HG02798 (cell line): ENCODE results near the gene TMEM200B.
"Not testable (repeated sequence)": the region's sequence is repeated elsewhere in the genome, so short reads cannot be mapped to it uniquely, and the experiment has no call there.

Experiments
- ATAC-seq: cut with Tn5 transposase; IDR thresholded peaks from one replicate; pipeline ENCODE4 v1.9.1; 2021; ENCODE audit warnings: mild to moderate bottlenecking; ENCODE audit not compliant: unreplicated experiment, poor library complexity

Gene TMEM200B

GRCh38 chr1:29136391-29136915, 12.8 kb upstream of the TMEM200B start:
- no peak for ATAC-seq

DNA sequence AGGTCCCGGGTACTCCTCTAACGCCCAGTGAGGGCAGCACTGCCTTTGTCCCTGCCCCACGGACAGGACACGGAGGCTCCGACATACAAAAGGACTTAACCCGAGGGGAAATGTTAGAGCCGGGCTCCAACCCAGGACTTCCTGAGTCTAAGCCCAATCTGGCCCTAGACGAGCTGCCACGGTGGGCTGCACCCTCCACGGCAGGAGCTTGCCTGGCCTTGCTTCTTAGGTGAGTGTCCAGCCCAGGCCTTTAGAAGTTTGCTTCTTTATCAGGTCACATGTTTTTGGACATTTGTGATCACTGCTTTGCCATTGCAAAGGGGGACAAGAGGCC, 11.0 kb upstream of the TMEM200B start:
- no peak for ATAC-seq

DNA sequence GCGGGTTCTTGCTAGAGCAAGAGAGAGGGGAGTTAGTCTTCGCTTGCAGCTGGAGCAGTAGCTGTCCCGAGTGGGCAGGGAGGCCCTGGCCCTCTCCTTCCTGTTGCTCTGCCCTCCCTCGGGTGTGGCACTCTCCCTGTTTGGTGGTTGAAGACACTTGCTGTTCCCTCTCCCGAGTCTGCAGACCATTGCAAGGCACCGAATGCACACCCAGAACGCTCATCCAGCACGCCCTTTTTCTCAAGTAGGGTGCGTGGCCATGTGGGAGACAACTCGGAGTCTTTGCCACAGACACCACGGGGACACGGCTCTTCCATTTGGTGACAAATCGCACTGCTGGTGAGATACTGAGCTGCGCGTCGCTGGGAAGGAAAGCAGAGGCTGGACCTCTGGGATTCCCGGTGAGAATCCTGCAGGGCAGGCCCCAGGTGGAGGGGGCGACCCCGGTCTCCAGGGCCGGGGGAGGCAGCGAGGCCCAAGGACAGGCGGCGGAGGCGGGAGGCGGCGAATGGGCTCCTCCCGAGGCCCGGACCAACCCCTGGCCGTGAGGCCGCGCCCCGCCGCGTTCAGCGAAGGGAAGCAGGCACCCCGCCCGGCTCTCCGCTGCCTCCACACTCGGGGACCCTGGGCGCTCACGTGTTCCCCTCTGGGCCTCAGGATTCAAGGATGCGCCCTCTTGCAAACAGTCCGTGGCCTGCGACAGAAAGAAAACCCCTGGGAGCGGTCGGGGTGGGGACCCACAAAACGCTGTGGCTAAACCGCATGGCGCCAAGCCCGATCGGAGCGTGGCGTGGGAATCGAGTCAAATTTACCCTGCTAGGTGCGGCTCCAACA, 10.4 kb upstream of the TMEM200B start:
- ATAC-seq, result no peak

DNA sequence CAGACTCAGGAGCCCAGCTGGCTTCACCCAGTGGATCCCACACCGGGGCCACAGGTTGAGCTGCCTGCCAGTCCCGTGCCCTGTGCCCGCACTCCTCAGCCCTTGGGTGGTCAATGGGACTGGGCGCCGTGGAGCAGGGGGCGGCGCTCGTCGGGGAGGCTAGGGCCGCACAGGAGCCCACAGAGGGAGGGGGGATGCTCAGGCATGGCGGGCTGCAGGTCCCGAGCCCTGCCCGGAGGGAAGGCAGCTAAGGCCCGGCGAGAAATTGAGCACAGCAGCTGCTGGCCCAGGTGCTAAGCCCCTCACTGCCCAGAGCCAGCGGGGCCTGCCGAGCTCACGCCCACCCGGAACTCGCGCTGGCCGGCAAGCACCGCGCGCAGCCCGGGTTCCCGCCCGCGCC, 7.4 kb upstream of the TMEM200B start:
- not testable (repeated sequence) for ATAC-seq

DNA sequence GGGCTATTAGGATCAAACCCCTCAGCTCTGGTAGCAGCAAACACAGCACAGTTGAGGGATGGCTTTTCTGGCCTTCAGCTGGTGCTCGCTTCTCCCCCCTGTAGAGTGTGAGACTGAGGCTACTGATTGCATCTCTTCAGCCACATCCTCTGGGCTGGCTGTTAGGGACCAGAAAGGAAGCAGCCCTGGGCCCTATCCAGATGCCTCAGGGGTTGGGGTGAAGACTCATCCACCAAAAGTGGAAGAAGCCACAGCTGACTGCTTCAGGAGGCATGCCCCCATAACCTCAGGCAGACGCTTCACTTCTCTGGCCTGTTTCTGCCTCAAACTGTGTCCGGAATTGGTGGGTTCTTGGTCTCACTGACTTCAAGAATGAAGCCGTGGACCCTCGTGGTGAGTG, 6.2 kb upstream of the TMEM200B start:
- no peak for ATAC-seq

DNA sequence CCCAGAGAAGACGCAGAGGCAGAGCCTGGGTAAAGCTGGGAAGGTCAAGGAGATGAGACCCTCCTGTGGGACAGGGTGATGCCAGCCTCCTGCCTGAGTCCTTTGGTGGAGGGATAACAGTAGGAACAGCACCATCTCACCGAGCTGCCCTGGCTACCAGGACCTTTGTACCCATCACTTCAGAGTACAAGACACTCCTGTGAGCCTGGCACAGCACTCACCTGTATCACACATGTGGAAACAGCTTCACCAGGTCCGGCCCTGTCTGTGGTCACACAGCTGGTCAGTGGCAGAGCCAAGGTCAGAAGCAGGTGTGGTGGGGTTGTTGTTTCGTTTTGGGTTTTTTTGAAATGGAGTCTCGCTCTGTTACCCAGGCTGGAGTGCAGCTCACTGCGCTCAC, 5.0 kb upstream of the TMEM200B start:
- no peak for ATAC-seq

DNA sequence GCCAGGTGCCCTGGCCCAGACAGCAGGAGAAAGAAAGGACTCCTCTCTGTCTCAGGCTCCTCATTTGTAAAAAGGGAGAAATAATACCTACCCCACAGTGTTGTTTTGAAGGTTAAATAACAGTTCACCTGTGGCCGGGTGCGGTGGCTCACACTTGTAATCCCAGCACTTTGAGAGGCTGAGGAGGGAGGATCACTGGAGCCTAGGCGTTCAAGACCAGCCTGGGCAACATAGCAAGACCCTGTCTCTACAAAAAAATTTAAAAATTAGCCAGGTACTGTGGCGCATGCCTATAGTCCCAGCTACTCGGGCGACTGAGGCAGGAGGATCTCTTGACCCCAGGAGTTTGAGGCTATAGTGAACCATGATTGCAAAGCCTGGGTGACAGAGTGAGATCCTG, 2.5 kb upstream of the TMEM200B start:
- no peak for ATAC-seq

DNA sequence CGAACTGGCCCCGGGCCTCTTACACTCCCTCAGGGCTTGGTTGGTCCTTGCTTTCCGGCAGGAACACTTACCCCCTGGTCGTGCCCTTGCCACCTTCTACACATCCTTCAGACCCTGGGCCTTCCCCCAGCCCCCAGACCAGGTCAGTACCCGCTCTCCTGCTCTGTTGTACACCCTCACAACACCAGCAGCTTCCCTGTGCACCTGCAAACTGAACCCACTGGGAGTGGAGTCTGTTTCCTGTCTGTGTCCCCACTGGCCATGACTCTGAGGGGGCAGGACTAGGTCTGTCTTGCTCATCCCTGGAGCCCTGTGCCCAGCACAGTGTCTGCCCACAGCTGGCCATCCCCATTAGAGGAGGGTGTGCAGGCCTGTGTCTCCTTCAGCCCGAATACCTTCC, 2.1 kb upstream of the TMEM200B start:
- ATAC-seq, result no peak

GRCh38 chr1:29125237-29125641, 1.5 kb upstream of the TMEM200B start:
- no peak for ATAC-seq

DNA sequence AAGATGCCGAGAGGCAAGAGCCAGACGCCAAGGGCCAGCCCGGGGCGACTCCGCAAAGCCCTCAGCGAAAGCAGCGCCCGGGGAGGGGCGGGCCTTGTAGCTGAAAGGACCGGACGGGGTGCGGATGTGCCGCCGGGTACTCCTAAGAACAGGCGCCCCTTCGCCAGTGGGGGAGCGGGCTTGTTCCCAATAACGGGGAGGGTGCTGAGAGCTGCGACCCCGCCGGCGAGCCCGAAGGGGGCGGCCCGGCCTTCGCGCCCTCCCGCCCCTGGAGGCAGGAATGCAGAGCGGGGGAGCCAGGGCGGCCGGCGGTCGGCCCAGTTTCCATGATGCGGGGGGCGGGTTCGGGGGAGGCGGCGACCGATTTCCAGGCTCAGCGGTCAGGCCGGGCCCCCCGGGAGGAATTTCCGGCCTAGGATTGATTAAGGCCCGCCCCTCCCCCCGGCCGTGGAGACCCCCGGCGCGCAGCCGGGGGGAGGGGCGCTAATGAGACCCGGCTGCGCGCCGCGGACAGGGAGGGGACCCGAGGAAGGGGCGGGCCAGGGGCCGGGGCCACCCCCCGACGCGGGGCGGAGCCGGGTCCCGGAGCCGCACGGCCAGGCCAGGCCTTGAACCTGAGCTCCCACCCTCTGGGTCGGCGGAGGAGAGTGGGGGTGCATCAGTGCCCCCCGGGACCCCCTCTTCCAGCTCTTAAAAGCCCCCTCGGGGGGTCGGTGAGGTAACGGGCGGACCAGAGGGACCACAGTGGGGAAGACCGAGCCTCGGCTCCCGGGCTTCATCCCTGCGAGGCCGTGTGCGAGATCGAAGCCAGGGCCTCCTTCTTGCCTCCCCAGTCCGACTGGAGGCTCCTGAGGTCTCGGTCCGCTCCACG, 898 bp upstream of the TMEM200B start:
- ATAC-seq, result no peak

- ATAC-seq, result no peak
Measured at GRCh38 chr1:29123053-29123886, 433 bp downstream of the TMEM200B start.

- no peak for ATAC-seq
Measured at GRCh38 chr1:29122682-29123052, 1.0 kb downstream of the TMEM200B start.

- no peak for ATAC-seq
Measured at GRCh38 chr1:29121936-29122681, 1.6 kb downstream of the TMEM200B start.

- no peak for ATAC-seq
Measured at GRCh38 chr1:29121516-29121935, 2.2 kb downstream of the TMEM200B start.

GRCh38 chr1:29120947-29121485, 2.7 kb downstream of the TMEM200B start:
- no peak for ATAC-seq

DNA sequence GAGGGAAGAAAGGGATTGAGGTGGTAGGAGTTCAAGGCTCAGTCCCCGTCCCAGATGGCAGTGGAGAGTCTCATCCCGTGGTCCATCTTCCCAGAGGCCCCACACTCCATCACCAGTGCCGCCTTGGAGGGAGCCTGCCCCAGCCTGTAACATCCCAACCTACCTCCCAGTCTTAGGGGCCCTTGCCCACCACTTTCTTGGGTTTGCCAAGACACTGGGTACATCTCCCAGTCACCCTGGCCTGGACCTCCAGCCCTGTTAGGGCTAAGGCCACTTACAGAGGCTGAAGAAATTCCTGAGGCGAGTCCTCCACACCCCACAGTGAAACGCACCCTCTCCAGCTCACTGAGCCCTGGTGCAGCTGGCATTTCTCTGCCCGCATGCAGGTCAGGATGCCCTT, 3.3 kb downstream of the TMEM200B start:
- ATAC-seq, result no peak

GRCh38 chr1:29119121-29119929, 4.4 kb downstream of the TMEM200B start:
- ATAC-seq, result no peak

DNA sequence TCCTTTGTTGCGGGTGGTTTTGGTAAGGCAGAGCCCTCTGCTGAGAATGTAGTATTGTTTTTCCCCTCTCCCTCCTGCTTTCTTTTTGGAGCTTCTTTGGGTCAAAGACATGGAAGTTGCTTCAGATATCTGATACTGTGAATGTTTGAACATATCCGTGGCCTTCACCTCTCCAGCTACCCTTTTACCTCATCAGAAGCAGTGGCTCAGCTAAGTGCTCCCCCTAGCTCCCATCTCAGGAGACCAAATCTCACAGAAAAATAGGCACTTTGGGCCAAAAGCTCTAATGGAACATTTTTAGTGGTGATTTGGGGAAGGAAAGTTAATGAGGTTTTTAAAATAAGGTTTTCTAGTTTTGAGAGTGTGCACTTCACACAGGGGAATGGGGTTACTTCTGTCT, 6.3 kb downstream of the TMEM200B start:
- ATAC-seq, result no peak

DNA sequence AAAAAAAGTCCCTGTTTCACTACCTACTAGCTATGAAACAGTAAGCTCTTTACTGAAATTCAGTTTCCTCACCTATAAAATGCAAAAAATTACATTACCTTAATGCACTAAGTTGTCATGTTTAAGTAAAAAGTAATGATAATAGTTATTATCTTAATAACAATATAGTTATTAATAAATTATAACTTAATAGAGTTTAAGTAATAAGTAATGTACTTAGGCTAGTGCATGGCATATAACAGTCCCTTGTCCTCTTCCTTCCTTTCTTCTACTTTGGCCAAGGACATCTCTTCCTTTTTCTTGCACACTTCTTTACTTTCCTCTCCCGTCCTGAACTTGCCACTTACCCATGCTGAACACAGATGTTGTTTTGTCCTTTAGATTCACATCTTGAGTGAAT, 9.0 kb downstream of the TMEM200B start:
- ATAC-seq, result no peak
